Stimulated activated CD4-positive, alpha-beta T cell treated with anti-CD3 and anti-CD28 coated beads, Interleukin-4, amount 100 ng/mL, for 1 hour (primary cell): ENCODE data around the gene OVCH1.

ENCODE experiments used
- DNase-seq: peaks from one replicate; pipeline ENCODE4 v3.0.0-alpha.2; 2020

The OVCH1 gene

GRCh38 chr12:29497588-29497987, at the start of gene OVCH1:
Gene OVCH1, minus strand, starts transcription at chr12:29497686. Its CDS starts 0 bp downstream, at chr12:29497686.
- no peak for DNase-seq

DNA sequence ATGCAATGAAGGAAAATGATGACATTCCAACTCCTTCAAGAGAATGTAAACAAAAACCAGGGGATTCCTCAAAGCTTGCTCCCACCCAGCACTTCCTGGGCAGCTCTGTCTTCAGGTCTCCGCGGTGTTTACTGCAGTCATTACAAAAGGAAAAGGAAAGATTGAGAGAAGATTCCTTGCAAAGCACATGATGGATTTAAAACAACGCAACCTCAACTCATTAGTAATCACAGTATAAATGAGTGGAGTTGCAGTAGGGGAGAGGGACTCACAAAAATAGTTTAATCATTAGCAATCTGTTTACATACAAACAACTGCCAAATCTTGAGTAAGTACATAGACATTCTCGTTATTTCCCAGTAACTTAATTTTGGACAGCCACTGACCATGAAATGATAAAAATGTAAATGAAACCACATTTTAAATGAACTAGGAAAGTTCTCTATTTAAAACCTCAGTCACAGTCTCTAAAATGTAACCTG, 49.7 kb upstream of the OVCH1 start:
- no peak for DNase-seq

DNA sequence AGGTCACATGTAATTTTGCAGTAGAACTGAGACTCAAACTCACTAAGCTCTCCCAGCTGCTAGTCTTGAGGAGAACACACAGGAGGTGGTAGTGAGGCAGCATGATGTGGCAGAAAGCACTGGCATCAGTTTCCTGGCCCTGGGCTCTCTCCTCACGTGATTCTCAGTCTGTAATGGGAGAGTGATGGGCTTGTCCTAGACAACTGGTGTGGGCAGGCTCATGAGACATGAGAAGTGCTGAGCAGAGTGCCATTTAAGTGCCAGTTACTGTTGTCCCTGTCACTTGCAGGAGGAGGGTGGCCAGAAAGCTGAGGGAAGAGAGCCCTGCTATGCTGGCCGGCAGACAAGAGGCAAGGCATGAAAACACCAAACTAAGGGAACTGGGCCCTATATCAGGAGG, 48.5 kb upstream of the OVCH1 start:
- DNase-seq, result no peak

GRCh38 chr12:29545102-29545467, 47.6 kb upstream of the OVCH1 start:
- DNase-seq, result no peak

DNA sequence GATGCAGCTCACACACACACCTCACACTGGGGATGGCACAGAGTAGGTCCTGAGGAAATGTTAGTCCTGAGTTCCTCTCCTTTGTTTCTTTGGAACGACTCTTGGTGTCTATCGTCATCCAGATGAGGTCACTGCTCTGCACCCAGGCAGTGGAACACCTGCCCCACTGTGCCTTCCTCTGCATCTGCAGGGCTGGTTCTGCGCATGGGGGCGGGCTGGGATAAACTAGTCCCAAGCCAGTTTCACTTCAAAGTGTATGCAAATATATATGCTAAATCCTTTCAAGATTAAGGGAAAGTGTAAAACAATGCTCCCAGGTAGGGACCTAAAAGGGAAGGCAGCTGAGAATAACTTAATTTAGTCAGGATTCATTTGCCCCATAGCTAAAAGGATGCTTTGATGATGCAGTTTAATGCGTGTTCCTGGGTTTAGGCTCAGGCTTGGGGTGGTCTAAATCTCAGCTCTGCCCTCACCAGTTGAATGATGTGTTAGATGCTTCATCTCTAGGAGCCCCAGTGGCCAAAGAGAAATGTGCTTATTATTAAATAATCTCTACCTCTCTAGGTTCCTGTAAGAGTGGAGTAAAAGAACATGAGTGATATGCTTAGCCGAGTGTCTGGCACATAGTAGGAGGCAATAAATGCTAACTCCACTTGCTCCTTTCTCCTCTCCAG, 47.1 kb upstream of the OVCH1 start:
- DNase-seq, result no peak

DNA sequence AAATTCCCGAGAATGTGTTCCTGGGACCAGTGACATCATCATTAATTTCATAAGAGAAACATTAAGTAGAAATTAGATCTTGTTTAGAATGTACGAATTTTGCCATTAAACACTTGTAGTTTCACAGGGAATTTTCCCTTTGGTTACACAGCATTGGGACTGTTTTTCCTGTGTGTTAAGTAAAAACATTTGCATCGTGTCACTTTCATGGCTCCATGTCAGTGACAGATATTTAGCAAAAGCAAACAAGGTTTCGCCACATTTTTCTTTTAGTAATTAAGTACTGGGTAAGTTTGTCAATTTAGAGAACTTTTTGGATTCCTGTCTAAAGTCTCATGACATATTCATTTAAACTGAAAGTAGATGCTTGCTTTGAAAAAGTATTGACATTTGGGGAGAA, 45.5 kb upstream of the OVCH1 start:
- no peak for DNase-seq

GRCh38 chr12:29537298-29537697, 39.8 kb upstream of the OVCH1 start:
- no peak for DNase-seq

DNA sequence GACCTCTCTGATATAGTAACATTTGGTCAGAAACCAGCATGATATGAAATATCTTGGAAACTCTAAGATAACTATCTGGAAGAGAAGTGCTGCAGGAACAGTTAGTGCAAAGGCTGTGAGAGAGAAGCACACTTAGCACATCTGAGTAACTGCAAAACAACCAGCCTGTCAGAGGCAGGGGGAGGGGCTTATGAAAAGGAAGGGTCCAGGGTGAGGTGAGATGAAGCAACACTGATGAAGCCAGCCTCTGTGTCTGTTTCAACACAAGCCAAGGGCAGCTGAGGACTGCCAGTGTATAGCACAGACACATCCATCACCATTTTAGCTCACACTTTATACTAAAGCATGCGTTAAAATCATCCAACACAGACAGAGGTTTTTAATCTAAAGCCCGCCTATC, 37.4 kb upstream of the OVCH1 start:
- no peak for DNase-seq

GRCh38 chr12:29533815-29534489, 36.5 kb upstream of the OVCH1 start:
- no peak for DNase-seq

- DNase-seq, result no peak
Measured at GRCh38 chr12:29531471-29531870, 34.0 kb upstream of the OVCH1 start.

DNA sequence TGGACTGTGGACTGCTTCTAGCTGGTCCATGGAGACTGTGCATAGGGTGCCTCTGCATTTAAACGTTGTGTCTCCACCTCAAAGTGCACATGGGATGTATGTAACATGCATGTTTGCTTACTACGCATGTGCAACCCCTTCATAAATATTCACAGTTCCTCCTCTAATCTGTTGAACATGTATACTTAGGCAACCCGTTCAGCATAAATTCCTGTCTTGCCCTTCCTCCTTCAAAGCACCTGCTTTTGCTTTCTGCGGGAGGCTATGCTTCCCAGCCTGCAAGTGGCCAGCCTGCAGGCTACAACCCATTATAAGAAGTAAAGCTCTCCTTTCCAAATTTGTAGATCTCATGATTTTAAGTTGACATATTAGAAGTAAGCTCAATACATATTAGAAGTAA, 33.0 kb upstream of the OVCH1 start:
- DNase-seq, result no peak

DNA sequence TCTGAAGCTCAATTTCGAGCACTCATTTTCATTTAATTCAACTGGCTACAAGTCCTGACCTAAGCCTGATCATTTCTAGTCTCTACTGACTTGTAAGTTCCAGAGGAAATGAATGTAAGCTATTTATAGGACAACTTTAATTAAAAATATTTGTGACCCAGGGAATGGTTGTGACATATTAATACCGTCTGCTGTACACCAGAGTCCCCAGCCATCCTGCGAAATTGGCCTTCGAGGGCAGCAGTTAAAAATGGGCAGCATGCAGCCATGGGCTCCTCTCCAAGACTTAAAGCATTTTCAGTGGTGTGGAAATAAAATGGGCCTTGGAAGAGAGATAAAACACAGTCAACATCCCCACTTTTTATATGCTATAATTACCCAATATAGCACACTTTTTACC, 30.7 kb upstream of the OVCH1 start:
- DNase-seq, result no peak

- DNase-seq, result no peak
Measured at GRCh38 chr12:29521951-29522350, 24.5 kb upstream of the OVCH1 start.

- DNase-seq, result no peak
Measured at GRCh38 chr12:29519585-29520182, 22.2 kb upstream of the OVCH1 start.

- DNase-seq, result no peak
Measured at GRCh38 chr12:29518407-29518806, 20.9 kb upstream of the OVCH1 start.

- no peak for DNase-seq
Measured at GRCh38 chr12:29517264-29517663, 19.8 kb upstream of the OVCH1 start.

- DNase-seq, result no peak
Measured at GRCh38 chr12:29516431-29516875, 19.0 kb upstream of the OVCH1 start.

DNA sequence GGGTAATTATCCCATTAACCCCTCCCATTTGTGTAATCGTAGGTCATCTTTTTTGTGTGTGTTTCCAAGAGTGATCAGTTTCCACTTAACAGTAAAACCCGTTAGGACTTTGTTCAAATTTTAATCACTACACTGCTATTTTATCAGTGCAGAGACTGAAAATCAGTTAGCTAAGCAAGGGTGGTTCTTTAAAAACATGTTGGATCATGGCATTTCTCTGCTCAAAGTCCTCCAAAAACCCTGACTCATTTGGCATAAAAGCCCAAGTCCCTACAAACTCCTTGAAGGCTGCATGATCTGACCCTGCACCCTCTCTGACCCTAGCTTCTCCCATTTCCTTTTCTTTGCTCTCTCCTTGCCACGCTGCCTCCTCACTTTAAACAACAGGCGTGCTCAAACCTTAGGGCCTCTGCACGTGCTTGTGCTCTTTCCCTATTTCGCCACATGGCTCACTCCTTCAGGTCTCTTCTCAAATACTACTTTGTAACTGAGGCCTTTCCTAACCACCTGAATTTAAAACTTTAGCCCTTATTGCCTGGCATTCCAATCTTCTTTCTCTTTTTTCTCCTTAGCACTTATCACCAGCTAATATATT, 13.2 kb upstream of the OVCH1 start:
- DNase-seq, result no peak

DNA sequence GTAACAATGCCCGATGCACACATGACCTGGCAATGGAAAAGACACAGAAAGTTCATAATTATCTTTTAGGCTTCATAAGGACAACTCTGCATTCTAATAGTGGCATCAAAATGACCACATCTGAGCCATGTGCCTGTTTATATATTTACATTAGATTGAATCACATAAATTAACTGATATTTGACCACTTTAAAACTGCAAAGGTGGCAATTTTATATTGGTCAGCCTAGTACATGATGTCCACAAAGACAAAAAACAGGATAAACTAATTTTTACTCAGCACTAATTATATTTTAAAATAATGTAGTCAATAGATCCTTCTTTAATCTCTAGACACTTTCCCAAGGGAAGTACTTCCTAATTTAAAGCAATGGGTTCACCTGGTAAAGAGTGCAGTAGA, 12.0 kb upstream of the OVCH1 start:
- no peak for DNase-seq

DNA sequence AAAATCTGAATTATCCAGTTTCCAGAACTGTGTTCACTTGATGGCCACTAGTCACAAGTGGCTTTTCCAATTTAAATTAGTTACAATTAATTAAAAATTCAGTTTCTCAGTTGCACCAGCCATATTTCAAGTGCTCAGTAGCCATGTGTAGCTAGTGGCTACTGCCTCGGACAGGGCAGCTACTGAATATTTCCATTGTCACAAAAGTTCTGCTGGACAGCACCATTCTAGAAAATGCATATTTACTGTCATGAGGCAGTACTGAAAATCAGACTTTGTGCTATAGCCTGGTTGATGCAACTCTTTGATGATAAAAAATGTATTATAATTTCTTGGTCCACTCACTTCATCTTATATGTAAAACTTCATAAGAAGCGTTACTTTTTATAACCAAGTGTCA, 11.5 kb upstream of the OVCH1 start:
- no peak for DNase-seq

DNA sequence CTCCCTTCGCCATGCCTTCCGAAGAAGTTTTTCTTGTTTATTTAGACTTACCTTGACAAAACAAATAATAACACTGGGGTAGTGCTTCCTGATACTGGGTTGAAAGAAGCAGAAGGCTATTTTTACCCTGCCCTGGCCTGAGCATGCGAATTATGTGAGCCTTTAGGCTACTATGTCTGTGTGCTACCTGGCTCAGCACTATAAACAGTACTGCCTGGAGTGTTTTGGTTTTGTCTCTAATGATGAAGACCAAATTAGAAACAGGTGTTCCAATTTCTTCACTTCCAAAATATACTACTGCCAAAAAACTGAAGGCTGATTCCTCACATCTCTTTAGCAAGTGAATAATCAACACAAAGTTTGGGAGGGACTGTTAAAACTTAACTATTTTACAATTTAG, 7.6 kb upstream of the OVCH1 start:
- DNase-seq, result no peak

- no peak for DNase-seq
Measured at GRCh38 chr12:29503283-29503682, 5.8 kb upstream of the OVCH1 start.

GRCh38 chr12:29499235-29499634, 1.7 kb upstream of the OVCH1 start:
- DNase-seq, result no peak

DNA sequence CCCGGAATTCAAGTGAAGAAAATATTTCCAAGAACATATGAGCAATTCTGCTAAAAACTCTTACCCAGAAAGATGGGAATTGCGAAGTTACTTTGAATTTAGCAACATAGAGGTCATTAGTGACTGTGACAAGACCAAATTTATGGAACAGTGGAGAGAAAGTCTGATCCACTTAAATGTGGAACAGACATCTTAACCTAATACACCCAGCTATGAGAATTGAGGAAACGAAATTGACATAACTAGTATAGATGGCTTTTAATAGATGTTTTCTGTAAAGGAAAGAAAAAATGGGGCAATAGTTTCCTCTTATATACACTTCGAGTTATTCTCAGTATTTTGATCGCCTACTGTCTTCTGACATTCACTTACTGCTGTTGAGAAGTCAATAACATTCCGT, 4.6 kb downstream of the OVCH1 start:
- no peak for DNase-seq
